ENCODE results near the gene INTS4.
"Not testable (repeated sequence)": the region's sequence is repeated elsewhere in the genome, so short reads cannot be mapped to it uniquely, and the experiment has no call there.

Gene INTS4

DNA sequence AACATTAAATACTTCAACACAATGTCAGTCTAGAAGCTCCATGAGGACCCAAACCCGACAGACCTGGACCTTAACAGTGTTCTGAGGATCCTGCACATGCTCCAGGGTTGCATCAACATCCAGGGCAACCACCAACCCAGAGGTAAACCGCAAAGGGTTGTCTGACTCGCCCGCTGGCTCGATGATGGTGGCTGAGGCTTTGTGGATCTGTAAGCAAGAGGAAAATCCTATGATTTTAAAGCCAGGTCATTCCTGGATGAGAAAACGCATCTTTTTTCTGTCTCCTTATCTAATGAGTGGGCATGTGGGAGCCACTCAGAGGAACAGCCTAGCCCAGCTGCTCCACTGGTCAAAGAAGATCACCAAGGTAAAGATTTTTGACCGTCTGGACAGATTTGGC lies 103.2 kb downstream of the INTS4 start:
- DNase-seq (ENCODE audit: low read depth, low spot score); H3K4me3 ChIP-seq (ENCODE audit: low read length): not testable (repeated sequence)

DNA sequence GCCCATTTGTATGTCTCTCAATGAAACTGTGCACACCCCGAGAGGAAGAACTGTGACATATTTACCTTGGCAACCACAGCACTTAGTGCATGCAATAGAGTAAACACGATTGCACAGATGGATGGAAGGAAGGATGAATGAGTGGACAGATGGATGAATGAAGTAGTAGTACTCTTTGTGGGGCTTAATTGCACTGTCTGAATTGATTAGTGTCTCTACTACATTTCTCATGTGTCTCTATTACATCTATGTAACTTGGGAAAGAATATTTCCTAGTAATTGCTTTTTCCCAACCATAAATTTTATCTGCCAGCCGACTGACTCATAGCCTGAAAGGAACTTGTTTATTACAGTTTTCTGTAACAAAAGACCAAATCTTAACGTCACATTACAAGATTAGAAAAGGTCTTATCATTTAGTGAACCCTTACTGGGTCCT lies 103.8 kb downstream of the INTS4 start:
- DNase-seq (ENCODE audit: low read depth, low spot score); H3K4me3 ChIP-seq (ENCODE audit: low read length): not testable (repeated sequence)

DNA sequence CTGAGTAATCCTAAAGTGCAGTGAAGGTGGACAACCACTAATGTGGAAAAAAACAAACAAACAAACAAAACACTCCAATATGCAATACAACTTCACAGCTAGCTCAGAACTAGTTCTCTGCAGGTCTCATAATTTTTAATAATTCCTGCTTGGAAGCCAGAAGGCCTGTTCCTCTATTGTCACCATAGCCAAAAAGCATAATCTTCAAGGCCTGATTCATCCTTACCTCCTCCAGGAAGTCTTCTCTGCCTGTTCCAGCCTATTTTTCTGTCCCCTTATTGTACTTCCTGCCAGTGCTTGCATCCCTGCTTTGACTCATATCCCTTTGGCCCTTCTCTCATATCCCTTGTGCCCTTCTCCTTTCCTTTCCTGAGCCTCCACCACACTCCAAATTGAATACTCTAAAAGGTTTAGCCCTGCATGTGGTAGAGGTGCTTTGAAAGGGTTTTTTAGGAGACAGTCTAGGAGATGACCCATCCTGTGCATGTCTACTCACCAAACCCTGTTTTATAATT lies 104.3 kb downstream of the INTS4 start:
- not testable (repeated sequence) for DNase-seq (ENCODE audit: low read depth, low spot score); H3K4me3 ChIP-seq (ENCODE audit: low read length)

DNA sequence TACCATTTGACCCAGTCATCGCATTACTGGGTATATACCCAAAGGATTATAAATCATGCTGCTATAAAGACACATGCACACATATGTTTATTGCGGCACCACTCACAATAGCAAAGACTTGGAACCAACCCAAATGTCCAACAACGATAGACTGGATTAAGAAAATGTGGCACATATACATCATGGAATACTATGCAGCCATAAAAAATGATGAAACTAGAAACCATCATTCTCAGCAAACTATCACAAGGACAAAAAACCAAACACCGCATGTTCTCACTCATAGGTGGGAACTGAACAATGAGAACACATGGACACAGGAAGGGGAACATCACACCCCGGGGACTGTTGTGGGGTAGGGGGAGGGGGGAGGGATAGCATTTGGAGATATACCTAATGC lies 105.4 kb downstream of the INTS4 start:
- not testable (repeated sequence) for H3K4me3 ChIP-seq (ENCODE audit: low read length)

DNA sequence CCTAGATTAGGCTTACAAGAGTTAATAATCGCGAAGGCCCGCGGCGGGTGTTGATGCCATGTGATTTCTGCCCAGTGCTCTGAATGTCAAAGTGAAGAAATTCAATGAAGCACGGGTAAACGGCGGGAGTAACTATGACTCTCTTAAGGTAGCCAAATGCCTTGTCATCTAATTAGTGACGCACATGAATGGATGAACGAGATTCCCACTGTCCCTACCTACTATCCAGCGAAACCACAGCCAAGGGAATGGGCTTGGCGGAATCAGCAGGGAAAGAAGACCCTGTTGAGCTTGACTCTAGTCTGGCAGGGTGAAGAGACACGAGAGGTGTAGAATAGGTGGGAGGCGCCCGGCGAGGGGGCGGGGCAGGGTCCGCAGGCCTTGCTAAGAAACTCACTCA lies 108.1 kb downstream of the INTS4 start:
- H3K4me3 ChIP-seq (ENCODE audit: low read length), result no peak overlapping the region
- no peak for DNase-seq (ENCODE audit: low read depth, low spot score)

More for the DNA sequence above, 105.4 kb downstream of the INTS4 start:
- not testable (repeated sequence) for DNase-seq (ENCODE audit: low read depth, low spot score)

DNA sequence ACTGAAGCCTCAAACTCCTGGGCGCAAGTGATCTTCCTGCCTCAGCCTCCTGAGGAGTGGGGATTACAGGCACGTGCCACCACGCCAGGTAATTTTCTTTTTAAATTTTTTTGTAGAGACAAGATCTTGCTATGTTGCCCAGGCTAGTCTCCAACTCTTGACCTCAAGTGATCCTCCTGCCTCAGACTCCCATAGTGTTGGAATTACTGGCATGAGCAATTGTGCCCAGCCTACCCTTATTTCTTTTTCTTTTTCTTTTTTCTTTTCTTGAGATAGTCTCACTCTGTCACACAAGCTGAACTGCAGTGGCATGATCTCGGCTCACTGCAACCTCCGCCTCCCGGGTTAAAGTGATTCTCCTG lies 109.7 kb downstream of the INTS4 start:
- DNase-seq (ENCODE audit: low read depth, low spot score), result no peak
- H3K4me3 ChIP-seq (ENCODE audit: low read length), result no peak overlapping the region

DNA sequence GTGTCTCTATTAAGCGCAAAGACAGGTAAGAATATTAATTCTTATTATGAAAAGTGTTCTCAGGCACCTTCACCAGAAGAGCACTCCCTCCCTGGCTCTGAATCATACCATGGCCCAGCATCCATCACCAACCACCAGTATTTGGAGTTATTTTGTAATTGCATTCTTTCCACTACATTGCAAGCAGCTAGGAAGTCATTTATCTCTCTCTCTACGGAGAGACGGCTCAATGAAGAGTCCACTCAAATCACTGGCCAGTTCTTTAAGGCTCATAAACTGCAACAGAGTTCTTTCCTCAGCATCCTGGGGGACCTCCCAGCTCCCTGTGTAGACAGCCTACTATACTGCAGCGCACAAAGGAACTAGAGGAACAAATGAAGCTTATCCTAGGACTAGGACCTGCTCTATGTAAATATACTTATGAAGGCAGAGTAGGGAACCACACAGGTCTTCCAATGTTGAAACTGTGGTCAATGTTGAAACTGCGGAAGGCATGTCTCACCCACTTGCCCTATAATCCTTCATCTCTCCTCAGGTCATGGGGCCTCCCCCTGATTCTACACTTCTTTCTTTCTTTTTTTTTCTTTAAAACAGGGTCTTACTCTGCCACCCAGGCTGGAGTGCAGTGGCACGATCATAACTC lies 110.2 kb downstream of the INTS4 start:
- no peak overlapping the region for H3K4me3 ChIP-seq (ENCODE audit: low read length)
- no peak for DNase-seq (ENCODE audit: low read depth, low spot score)

DNA sequence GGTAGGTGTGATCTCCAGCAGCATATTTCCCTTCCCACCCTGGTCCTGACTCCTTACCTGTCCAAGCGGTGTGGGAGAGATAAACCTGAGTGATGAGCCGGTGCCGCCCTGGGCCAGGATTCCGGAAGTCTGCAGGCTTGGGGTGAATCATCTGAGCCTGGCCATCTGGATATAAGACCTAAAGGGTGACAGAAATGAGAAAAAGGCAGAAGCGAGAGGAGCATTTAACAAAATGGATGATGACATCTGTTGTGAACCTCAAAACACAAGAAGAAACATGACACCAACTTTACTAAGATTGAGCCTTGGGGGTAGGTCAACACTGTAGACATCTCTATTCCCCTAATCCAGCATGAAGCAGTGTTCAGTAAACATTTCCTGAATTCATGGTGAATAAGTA lies 110.7 kb downstream of the INTS4 start:
- no peak overlapping the region for H3K4me3 ChIP-seq (ENCODE audit: low read length)
- DNase-seq (ENCODE audit: low read depth, low spot score), result no peak

DNA sequence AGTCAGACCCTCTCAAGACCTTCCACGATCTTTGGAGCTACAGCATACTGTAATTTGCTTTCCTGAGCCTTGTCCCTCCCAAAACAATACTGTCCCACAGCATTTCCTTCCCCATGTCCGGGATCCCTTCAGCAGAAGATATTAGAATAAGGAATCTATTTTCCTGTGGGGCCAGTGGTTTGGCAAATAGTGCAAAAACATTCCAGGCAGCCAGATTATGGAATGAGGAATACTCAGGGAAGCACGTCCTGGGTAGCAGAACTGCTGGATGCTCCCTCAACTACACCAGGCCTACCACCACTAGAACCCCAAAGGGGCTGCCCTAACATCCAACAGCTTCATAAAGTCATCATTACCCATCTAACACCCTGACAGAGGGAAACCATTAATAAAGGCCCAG lies 112.1 kb downstream of the INTS4 start:
- DNase-seq (ENCODE audit: low read depth, low spot score), result no peak
- H3K4me3 ChIP-seq (ENCODE audit: low read length), result no peak overlapping the region

DNA sequence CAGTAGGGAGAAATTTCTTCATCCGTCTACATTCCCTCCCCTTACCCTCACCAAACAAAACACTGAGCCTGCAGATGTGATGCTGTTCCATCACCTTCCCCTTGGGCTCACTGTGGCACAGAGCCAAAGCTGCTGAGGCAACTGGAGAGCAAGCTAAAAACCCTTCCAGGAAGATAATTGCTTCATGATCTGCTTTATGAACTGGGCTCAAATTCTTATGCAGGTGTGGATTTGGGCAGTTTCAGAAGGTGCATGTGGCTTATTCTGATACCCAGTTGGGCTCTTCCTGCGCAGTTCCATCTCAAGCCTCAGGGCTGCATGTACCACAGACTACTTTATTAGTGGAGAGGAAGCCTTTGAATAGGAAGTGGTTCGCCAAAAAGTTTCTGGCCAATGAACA lies 115.2 kb downstream of the INTS4 start:
- H3K4me3 ChIP-seq (ENCODE audit: low read length), result no peak overlapping the region
- peak; percentile 58 for DNase-seq (ENCODE audit: low read depth, low spot score)

DNA sequence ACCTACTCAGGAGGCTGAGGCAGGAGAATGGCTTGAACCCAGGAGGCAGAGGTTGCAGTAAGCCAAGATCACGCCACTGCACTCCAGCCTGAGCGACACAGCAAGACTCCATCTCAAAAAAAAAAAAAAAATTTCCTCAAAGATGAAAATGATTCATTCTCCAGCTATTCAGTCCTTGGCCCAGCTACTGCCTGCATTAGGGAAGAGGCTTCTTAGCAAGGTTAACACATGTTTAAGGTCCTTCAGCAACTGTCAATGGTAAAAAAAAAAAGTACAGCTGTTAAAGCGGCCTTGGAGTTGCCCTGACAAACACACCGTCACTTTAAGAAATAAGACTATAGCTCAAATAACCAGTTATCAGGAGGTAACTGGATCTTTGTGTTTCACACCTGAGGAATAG lies 116.2 kb downstream of the INTS4 start:
- H3K4me3 ChIP-seq (ENCODE audit: low read length); DNase-seq (ENCODE audit: low read depth, low spot score): not testable (repeated sequence)

DNA sequence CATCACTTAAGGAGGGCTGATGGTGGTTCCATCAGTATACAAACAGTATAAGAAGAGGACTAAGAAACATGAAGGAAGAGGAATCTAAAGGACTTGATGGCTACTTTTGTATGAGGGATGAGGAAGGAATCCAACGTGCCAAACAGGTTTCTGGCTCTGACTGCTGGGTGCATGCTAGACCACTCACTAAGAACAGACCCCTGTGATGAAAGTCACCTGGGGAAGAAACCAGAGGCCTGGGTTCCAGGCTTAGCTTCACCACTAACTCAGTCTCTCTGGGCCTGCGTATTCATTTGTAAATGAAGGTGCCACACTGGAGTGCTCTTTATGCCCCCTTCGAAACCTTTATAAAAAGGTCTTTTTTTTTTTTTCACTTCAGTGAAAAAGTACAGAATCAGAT lies 118.4 kb downstream of the INTS4 start:
- DNase-seq (ENCODE audit: low read depth, low spot score), result no peak
- H3K4me3 ChIP-seq (ENCODE audit: low read length), result no peak overlapping the region

DNA sequence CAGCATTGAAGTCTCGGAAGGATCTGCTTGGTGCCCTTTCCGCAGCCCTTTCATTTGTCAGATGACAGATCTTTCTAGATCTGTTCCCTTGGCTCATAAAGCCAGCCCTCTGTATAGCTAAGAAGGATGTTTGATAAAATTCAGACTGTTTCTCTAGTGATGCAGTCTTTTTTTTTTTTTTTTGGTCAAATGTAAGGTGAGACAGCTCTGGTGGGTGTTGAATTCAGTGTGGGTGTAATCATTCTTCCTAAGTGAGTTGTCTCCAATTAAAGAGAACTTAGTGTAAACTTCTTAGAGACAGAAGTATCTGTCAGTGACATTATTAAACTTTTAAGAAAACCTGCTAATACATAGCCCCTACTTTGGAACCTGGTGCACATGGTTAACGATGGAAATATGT lies 120.3 kb downstream of the INTS4 start:
- no peak overlapping the region for H3K4me3 ChIP-seq (ENCODE audit: low read length)
- DNase-seq (ENCODE audit: low read depth, low spot score), result no peak

DNA sequence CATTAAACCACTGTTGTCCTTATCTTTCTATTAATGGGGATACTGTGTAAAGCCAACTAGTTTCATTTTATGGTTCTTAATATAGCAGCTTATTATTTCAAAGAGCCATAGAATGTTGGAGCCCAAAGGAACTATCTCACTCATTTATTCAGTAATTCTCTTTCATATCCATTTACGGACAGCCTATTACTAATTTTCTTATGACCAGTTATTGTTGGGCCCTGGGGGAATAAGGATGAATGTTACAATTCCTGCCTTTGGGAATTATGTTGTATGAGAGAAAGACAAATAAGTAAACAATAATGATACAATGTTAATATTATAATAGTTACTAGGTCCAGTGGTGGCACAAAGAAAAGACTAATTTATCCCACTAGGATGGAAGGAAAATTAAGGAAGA lies 121.1 kb downstream of the INTS4 start:
- H3K4me3 ChIP-seq (ENCODE audit: low read length), result no peak overlapping the region
- no peak for DNase-seq (ENCODE audit: low read depth, low spot score)

DNA sequence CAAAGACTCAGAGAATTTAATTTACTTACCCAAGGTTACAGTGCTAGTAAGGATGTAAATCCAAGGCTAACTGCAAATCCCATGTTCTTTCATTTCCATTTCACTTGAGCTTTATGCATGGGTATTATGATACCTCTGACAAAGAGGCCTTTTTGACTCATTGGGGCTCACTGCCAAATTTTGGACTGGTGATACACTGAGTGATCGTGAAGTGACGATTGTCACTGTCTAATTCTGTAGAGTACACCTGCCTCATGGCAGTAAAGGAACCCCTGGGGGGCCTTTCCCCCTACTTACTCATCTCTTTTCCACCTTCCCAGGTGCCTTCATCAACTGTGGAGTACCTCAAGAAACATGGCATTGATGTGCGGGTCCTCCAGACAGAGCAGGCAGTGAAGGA lies 122.6 kb downstream of the INTS4 start:
- H3K4me3 ChIP-seq (ENCODE audit: low read length), result no peak overlapping the region
- no peak for DNase-seq (ENCODE audit: low read depth, low spot score)

DNA sequence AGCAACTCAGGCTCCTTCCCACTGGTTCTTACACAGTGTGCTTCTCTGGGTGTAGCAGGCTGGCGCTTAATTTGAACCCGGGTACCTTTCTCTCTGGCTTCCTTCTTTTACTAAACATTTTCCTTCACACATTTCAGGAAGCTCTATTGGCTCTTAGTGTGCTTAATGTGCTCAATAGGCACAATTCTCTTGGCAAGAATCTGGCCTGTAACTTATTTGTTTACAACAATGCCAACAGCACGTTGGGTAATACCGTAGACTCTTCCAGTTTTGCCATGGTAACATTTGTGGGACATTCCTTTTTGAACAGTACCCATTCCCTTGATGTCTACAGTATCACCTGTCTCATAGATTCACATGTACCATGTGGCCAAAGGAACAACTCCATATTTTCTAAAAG lies 125.7 kb downstream of the INTS4 start:
- H3K4me3 ChIP-seq (ENCODE audit: low read length), result no peak overlapping the region
- DNase-seq (ENCODE audit: low read depth, low spot score), result no peak

DNA sequence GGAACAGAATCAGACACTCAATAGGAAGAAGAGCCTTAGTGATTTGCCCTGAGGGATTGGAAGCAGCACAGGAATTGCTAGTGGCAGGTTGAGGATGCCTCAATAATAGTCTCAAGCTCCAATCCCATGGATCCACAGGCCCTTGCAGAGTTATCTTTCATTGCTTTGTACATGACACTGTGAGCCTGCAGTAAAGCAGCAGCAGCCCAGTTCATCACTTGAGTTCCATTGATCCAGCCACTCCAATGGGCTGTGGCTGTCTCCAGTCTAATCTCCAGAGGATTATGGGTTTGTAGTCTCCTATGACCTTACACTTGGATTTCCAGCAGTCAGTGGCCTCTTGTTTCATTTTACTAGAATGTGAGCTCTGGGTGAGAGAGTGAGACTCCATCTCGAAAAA lies 128.1 kb downstream of the INTS4 start:
- no peak for DNase-seq (ENCODE audit: low read depth, low spot score)

DNA sequence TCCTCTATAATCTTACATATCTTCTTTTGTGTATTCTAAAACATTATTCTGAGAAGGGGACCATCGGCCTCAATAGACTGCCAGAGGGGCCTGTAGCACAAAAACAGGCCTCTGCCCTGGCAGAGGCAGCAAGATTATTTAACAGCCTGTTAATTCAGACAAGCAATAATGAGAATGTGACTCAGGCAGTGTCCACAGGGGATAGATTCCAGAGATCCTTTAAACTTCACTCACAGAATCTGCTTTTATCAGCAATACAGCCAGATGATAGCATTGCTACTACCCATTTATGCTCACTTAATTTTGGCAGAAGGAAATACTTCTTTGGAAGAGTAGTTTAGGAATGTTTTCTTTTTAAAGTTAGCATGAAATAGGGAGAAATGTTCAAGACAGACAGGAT lies 128.7 kb downstream of the INTS4 start:
- no peak overlapping the region for H3K4me3 ChIP-seq (ENCODE audit: low read length)

More for the DNA sequence above, 128.1 kb downstream of the INTS4 start:
- H3K4me3 ChIP-seq (ENCODE audit: low read length), result no peak overlapping the region

DNA sequence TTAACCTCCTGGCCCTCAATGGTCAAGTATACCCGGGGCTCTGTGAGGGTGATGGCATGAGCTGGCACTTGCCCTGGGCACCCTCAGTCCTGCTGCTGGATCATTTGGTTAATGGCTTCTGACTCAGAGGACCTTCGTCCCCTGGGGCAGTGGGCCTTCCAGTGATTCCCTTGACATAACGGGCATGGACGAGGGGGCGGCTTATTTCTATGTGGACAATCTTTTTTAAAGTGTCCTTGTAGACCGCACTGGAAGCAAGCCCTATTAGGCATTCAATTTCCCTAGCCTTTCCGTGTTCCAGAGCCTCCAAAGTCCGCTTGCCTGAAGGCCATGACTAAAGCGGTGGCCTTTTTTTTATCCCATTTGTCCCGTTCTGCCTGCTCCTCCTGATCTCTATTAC lies 133.0 kb downstream of the INTS4 start:
- not testable (repeated sequence) for DNase-seq (ENCODE audit: low read depth, low spot score); H3K4me3 ChIP-seq (ENCODE audit: low read length)

More for the DNA sequence above, 128.7 kb downstream of the INTS4 start:
- no peak for DNase-seq (ENCODE audit: low read depth, low spot score)

DNA sequence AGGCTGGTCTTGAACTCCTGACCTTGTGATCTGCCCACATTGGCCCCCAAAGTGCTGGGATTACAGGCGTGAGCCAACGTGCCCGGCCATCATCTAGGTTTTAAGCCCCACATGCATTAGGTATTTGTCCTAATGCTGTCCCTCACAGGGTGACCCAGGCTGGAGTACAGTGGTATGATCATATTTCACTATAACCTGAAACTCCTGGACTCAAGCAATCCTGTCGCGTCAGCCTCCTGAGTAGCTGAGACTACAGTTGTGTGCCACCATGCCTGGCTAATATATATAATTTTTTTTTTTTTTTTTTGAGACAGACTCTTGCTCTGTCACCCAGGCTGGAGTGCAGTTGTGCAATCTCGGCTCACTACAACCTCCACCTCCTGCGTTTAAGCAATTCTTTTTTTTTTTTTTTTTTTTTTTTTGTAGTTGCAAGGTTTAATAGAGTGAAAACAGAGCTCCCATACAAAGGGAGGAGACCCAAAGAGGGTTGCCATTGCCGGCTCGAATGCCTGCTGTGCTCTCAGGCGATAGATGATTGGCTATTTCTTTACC lies 136.5 kb downstream of the INTS4 start:
- not testable (repeated sequence) for H3K4me3 ChIP-seq (ENCODE audit: low read length); DNase-seq (ENCODE audit: low read depth, low spot score)

DNA sequence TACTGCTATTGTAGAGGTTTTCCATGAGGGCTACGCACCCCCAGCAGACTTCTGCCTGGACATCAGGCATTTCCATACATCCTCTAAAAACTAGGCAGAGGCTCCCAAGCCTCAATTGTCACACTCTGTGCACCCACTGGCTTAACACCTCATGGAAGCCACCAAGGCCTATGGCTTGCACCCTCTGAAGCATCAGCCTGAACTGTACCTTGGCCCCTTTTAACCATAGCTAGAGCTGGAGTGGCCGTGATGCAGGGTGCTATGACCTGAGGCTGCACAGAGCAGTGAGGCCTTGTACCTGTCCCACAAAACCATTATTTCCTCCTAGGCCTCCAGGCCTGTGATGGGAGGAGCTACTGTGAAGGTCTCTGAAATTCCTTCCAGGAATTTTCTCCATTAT lies 139.6 kb downstream of the INTS4 start:
- H3K4me3 ChIP-seq (ENCODE audit: low read length), result no peak overlapping the region
- DNase-seq (ENCODE audit: low read depth, low spot score), result no peak
